K562 (cell line): ENCODE data around the gene PRKAR1B. TPM values are rescaled to one million over a fixed set of nuclear protein-coding genes. Genes with fewer than 3 reads are reported as not detected.
A peak's percentile ranks its signal among the peaks of the same experiment; 100 is the strongest.

Experiments used
- ATAC-seq: fragments of 200-7000 bp; cut with Tn5 transposase; 3 replicates; pipeline ENCODE4 v1.9.1; 2020; ENCODE audit warnings: moderate library complexity
- BruUV-seq: library from RNA; stranded (reverse); fragments of 400-500 nt; replicated peaks from 2 replicates; lab custom pipeline; 2021; lab: Mats Ljungman, UMichigan
- CTCF ChIA-PET: fragments of 300-600 bp; formaldehyde crosslinking; extraction: SDS; loops from one replicate; lab custom pipeline; 2021; ENCODE audit warnings: low intra/inter-chr PET ratio; lab: Yijun Ruan, JAX
- POLR2A ChIA-PET: fragments of 300-600, 350-650 bp; sonication (Branson Sonifier 250); formaldehyde crosslinking; extraction: SDS; loops from one replicate; lab custom pipeline; 2021; ENCODE audit warnings: antibody characterized with exemption, inconsistent platforms; lab: Yijun Ruan, JAX
- DNase-seq, 4 experiments: peaks; one replicate each; pipeline versions ENCODE4 v3.0.0 to v3.0.0-alpha.2; 2011 to 2018; ENCODE audit warnings: low spot score in 3 of 4, mixed read lengths in 3 of 4; ENCODE audit errors: extremely low read depth in 1 of 4
- FAIRE-seq: peaks from 2 replicates; lab custom pipeline; 2011; peaks lifted over from hg19 to GRCh38; lab: Jason Lieb, UNC
- H2AFZ ChIP-seq: 2 replicates; pipeline ENCODE4 v1.6.0; 2011; ENCODE audit warnings: low read depth, low read length, control low read depth, inconsistent platforms
- H3K27ac ChIP-seq: fragments of 200-600 bp; 3 replicates; pipeline ENCODE4 v1.8.0; 2011; ENCODE audit warnings: low read depth, mild to moderate bottlenecking, control low read depth, inconsistent platforms, low read length, moderate library complexity, mixed read lengths; ENCODE audit errors: extremely low read depth
- H3K27me3 ChIP-seq, 2 experiments: fragments of 300-600 bp in 1 of 2; 2 replicates in 1 of 2; 3 replicates in 1 of 2; pipeline versions ENCODE4 v1.6.0 to v1.8.0; 2011; ENCODE audit warnings: inconsistent platforms in 2 of 2, low read length in 2 of 2, mild to moderate bottlenecking in 1 of 2, mixed read lengths in 1 of 2, moderate library complexity in 1 of 2; ENCODE audit not compliant: control insufficient read depth in 2 of 2, insufficient read depth in 2 of 2
- H3K36me3 ChIP-seq: fragments of 300-600 bp; 3 replicates; pipeline ENCODE4 v1.8.0; 2011; ENCODE audit warnings: mild to moderate bottlenecking, low read length, inconsistent platforms; ENCODE audit not compliant: control insufficient read depth, insufficient read depth
- H3K4me1 ChIP-seq, 2 experiments: fragments of 200-600 bp in 1 of 2; replicated peaks in 1 of 2; 2 replicates in 1 of 2; 3 replicates in 1 of 2; pipeline versions ENCODE4 v1.5.1 to v1.8.0; 2011; ENCODE audit warnings: inconsistent platforms in 2 of 2, low read length in 2 of 2, mild to moderate bottlenecking in 1 of 2, mixed read lengths in 1 of 2, moderate library complexity in 1 of 2; ENCODE audit not compliant: control insufficient read depth in 2 of 2, insufficient read depth in 2 of 2
- H3K4me2 ChIP-seq: 2 replicates; pipeline ENCODE4 v1.6.1; 2011; ENCODE audit warnings: low read length, control low read depth, inconsistent platforms, mixed read lengths; ENCODE audit not compliant: insufficient read depth
- H3K4me3 ChIP-seq: fragments of 200-600 bp; sonication (generic), shearing (Covaris generic); 2 replicates; pipeline ENCODE4 v1.5.1; 2016; ENCODE audit warnings: control low read depth, inconsistent platforms
- H3K79me2 ChIP-seq: fragments of 200-600 bp; 3 replicates; pipeline ENCODE4 v1.8.0; 2011; ENCODE audit warnings: low read length, inconsistent platforms; ENCODE audit not compliant: control insufficient read depth, insufficient read depth
- H3K9ac ChIP-seq, 2 experiments: 2 replicates each; pipeline versions ENCODE4 v1.6.0 to v1.6.1; 2011; ENCODE audit warnings: low read depth in 2 of 2, low read length in 2 of 2, control low read depth in 1 of 2, inconsistent platforms in 1 of 2, mild to moderate bottlenecking in 1 of 2, mixed read lengths in 1 of 2; ENCODE audit not compliant: insufficient read depth in 1 of 2
- H3K9me1 ChIP-seq: one replicate; pipeline ENCODE4 v1.6.0; 2011; ENCODE audit warnings: inconsistent platforms, mild to moderate bottlenecking, low read length, moderate library complexity; ENCODE audit not compliant: control insufficient read depth, insufficient read depth
- H3K9me3 ChIP-seq: replicated peaks from 2 replicates; pipeline ENCODE4 v1.5.1; 2011; ENCODE audit warnings: low read depth, low read length, inconsistent platforms; ENCODE audit not compliant: control insufficient read depth, insufficient read depth
- H4K20me1 ChIP-seq: replicated peaks from 2 replicates; pipeline ENCODE4 v1.6.1; 2011; ENCODE audit warnings: low read length, inconsistent platforms, mixed read lengths; ENCODE audit not compliant: control insufficient read depth, insufficient read depth
- ADNP ChIP-seq: fragments of 200-800 bp; sonication (Bioruptor generic); IDR thresholded peaks from 2 replicates; pipeline ENCODE4 v1.6.1; 2016; ENCODE audit warnings: missing genetic modification characterization, missing compliant biosample characterization
- BACH1 ChIP-seq: fragments of 200-800 bp; sonication (Bioruptor generic); IDR thresholded peaks from 2 replicates; pipeline ENCODE4 v1.6.1; 2016; ENCODE audit warnings: missing genetic modification characterization, missing compliant biosample characterization
- BCL6 ChIP-seq: fragments of 250-450 bp; sonication (Bioruptor Pico); IDR thresholded peaks from 2 replicates; pipeline ENCODE4 v1.4.0; 2020
- BCOR ChIP-seq: fragments of 450-650 bp; IDR thresholded peaks from 2 replicates; pipeline ENCODE4 v1.6.1; 2016
- C11orf30 ChIP-seq: fragments of 450-650 bp; IDR thresholded peaks from 2 replicates; pipeline ENCODE4 v1.6.1; 2016; ENCODE audit warnings: low read depth, mild to moderate bottlenecking
- HBP1 ChIP-seq: fragments of 450-650 bp; formaldehyde crosslinking; IDR thresholded peaks from 2 replicates; pipeline ENCODE4 v1.4.0; 2022; ENCODE audit warnings: missing genetic modification characterization
- HDAC1 ChIP-seq, 2 experiments: fragments of 450-650 bp; IDR thresholded peaks; 2 replicates each; pipeline ENCODE4 v1.6.1; 2016 to 2017; ENCODE audit warnings: inconsistent platforms in 1 of 2, mild to moderate bottlenecking in 1 of 2, moderate library complexity in 1 of 2
- KDM1A ChIP-seq, 2 experiments: fragments of 450-650 bp; IDR thresholded peaks; 2 replicates each; pipeline ENCODE4 v1.6.1; 2016; ENCODE audit warnings: mild to moderate bottlenecking in 2 of 2
- RBM25 ChIP-seq: fragments of 200-400 bp; formaldehyde crosslinking; IDR thresholded peaks from 2 replicates; pipeline ENCODE4 v1.6.1; 2018; ENCODE audit warnings: low read length, low read depth, moderate library complexity; ENCODE audit not compliant: severe bottlenecking
- RCOR1 ChIP-seq, 2 experiments: IDR thresholded peaks; 2 replicates each; pipeline ENCODE4 v1.6.1; 2012; ENCODE audit warnings: low read depth in 2 of 2, low read length in 2 of 2, borderline replicate concordance in 1 of 2, improper control_type of control experiment in 1 of 2
- RERE ChIP-seq: sonication (generic); formaldehyde crosslinking; IDR thresholded peaks from 2 replicates; pipeline ENCODE4 v1.8.0; 2023; ENCODE audit warnings: missing genetic modification reagents, mild to moderate bottlenecking, borderline replicate concordance
- SNRNP70 ChIP-seq: fragments of 200-400 bp; formaldehyde crosslinking; optimal IDR thresholded peaks from 2 replicates; pipeline ENCODE3; 2017; ENCODE audit warnings: low read depth, low read length
- ZBED1 ChIP-seq: IDR thresholded peaks from 2 replicates; pipeline ENCODE4 v1.6.1; 2014
- ZNF12 ChIP-seq: sonication (generic); formaldehyde crosslinking; IDR thresholded peaks from 2 replicates; pipeline ENCODE4 v1.4.0; 2020; ENCODE audit warnings: mild to moderate bottlenecking, missing genetic modification reagents
- ZNF143 ChIP-seq: sonication (generic); formaldehyde crosslinking; IDR thresholded peaks from 2 replicates; pipeline ENCODE4 v1.9.0; 2022; ENCODE audit warnings: mild to moderate bottlenecking, missing genetic modification reagents
- ZNF146 ChIP-seq: IDR thresholded peaks from one replicate; pipeline ENCODE4 v1.6.1; 2018; ENCODE audit warnings: missing compliant biosample characterization; ENCODE audit not compliant: unreplicated experiment
- ZNF212 ChIP-seq: fragments of 450-650 bp; formaldehyde crosslinking; IDR thresholded peaks from 2 replicates; pipeline ENCODE4 v1.4.0; 2020; ENCODE audit warnings: mild to moderate bottlenecking
- ZNF511 ChIP-seq: sonication (generic); formaldehyde crosslinking; IDR thresholded peaks from 2 replicates; pipeline ENCODE4 v1.8.0; 2022; ENCODE audit warnings: mild to moderate bottlenecking, missing genetic modification reagents
- WGBS: fragments of 100-300 bp; shearing (Covaris generic); methylation state at CpG from one replicate; pipeline ENCODE4 v1.1.6; 2016; ENCODE audit warnings: low coverage, mixed read lengths; ENCODE audit not compliant: insufficient coverage; ENCODE audit errors: missing lambda C conversion rate; 5-methylcytosine and 5-hydroxymethylcytosine counted together
- in situ Hi-C: fragments of 300-500 bp; cut with MboI; formaldehyde crosslinking; loops from 4 replicates; pipeline ENCODE4 v1.15.0; 2018; ENCODE audit warnings: inconsistent platforms, mixed read lengths
- intact Hi-C: fragments of 100-400 bp; cut with micrococcal nuclease; formaldehyde crosslinking; loops from 2 replicates; pipeline ENCODE4 v1.14.2; 2022
- polyA plus RNA-seq, 8 experiments: library from polyadenylated mRNA; depleted of rRNA in 4 of 8; stranded (reverse) in 5 of 8; unstranded in 3 of 8; fragments of >200 nt; fragmentation: Nextera tagmentation in 2 of 8; fragmentation: Illumina TruSeq in 1 of 8; extraction: Ambion mirVana in 2 of 8; extraction: Trizol in 1 of 8; gene quantifications; 2 replicates each; pipeline versions ENCODE4 v1.2.1 to v1.2.3, GENCODE V29; 2011 to 2014; ENCODE audit warnings: inconsistent platforms in 1 of 8, missing spikeins in 1 of 8
- total RNA-seq, 7 experiments: library from RNA; depleted of rRNA in 6 of 7; stranded (reverse); fragments of >200 nt in 6 of 7; fragmentation: Illumina TruSeq in 2 of 7; extraction: Trizol in 2 of 7; gene quantifications; 2 replicates each; pipeline versions ENCODE4 v1.2.1 to v1.2.3, GENCODE V29; 2011 to 2021; ENCODE audit warnings: low replicate concordance in 1 of 7

Gene PRKAR1B
- total and polyA plus RNA-seq, 9 of the 15 experiments (the other 6 are each of a cell fraction or from before 2014, with no cell fraction given) = 0.99 to 30.5 (median 12.7) TPM

GRCh38 chr7:668958-669357 lies 58.1 kb downstream of the PRKAR1B start:
- in situ Hi-C loops = no loop called here
- 82% methylated on average over 4 of the region's 4 CpGs for WGBS
- no peak overlapping the region for H3K27ac ChIP-seq
- no peak for TF ChIP-seq ZNF212
- TF ChIP-seq RERE (CRISPR knock-in tag) = no peak
- no peak for TF ChIP-seq ZNF12 (CRISPR knock-in tag)
- TF ChIP-seq ZNF146 (CRISPR knock-in tag) = peak; percentile 99
- peak in 1 of 2 experiments; percentile 71; a peak in 1 of 4 replicates for TF ChIP-seq RCOR1 (IDR thresholded peaks at IDR 0.05; ENCODE audit: borderline replicate concordance in 1 of 2, low read depth in 2 of 2, low read length in 2 of 2)
- TF ChIP-seq HDAC1 (IDR thresholded peaks at IDR 0.05) = no peak
- TF ChIP-seq ADNP (tag) = peak; percentile 58; the same call in 1 of the 2 replicates
- no peak for TF ChIP-seq C11orf30
- no peak for TF ChIP-seq BCL6 (CRISPR knock-in tag)
- no peak for TF ChIP-seq ZBED1
- peak; percentile 78 for TF ChIP-seq BCOR
- TF ChIP-seq SNRNP70 = no peak
- TF ChIP-seq BACH1 (tag) = no peak
- no peak for TF ChIP-seq ZNF511 (CRISPR knock-in tag)
- no peak for TF ChIP-seq HBP1 (CRISPR knock-in tag)
- peak; percentile 18 to 62; a peak in 2 of 4 replicates for TF ChIP-seq KDM1A (IDR thresholded peaks at IDR 0.05)
- peak; percentile 74 for TF ChIP-seq RBM25
- TF ChIP-seq ZNF143 (CRISPR knock-in tag) = no peak

More at GRCh38 chr7:668958-669357, 58.1 kb downstream of the PRKAR1B start:
- Histone ChIP-seq H3K79me2 (no peaks in the 10 kb centered on the region), H3K27me3 (no peaks in the 10 kb centered on the region), H3K4me1 (peaks cover 0 to 13% of the 10 kb centered on the region in 2 experiments; a peak in 1 of 5 replicates), H3K4me3 (no peak overlapping the region), H3K9me3 (no peaks in the 10 kb centered on the region), H3K36me3 (peaks cover 16% of the 10 kb centered on the region; the same call in 2 of the 3 replicates), H2AFZ (no peak overlapping the region), H3K4me2 (no peak overlapping the region), H4K20me1 (no peaks in the 10 kb centered on the region), H3K9ac (no peak overlapping the region), H3K9me1 (no peaks in the 10 kb centered on the region)
- intact Hi-C loops = no loop called here
- BruUV-seq = no TSS peak
- CTCF ChIA-PET = no interaction called here
- FAIRE-seq (no peak), ATAC-seq (no peak), DNase-seq (no peak)
- POLR2A ChIA-PET = interaction anchor here (0.8 kb wide), 1 partner anchor 51 kb away, joined by 4 read pairs; no protein-coding TSS in a partner anchor
